A673 (cell line): ENCODE data around the gene SFT2D1. TPM values are rescaled to one million over a fixed set of nuclear protein-coding genes. Genes with fewer than 3 reads are reported as not detected.

Experiments used
- BruUV-seq: library from RNA; stranded (reverse); fragments of 400-500 nt; replicated peaks from 2 replicates; lab custom pipeline; 2021; lab: Mats Ljungman, UMichigan
- CTCF ChIA-PET: fragments of 300-600 bp; sonication (Branson Sonifier 250); formaldehyde crosslinking; loops from one replicate; lab custom pipeline; 2022; ENCODE audit warnings: antibody characterized with exemption; lab: Charles Lee
- POLR2A ChIA-PET: fragments of 300-600 bp; sonication (Branson Sonifier 250); formaldehyde crosslinking; loops from one replicate; lab custom pipeline; 2022; ENCODE audit warnings: antibody characterized with exemption; ENCODE audit not compliant: low non-redundant PET; lab: Charles Lee
- DNase-seq: peaks from one replicate; pipeline ENCODE4 v3.0.0-alpha.2; 2015; ENCODE audit warnings: low spot score
- H3K27ac ChIP-seq: fragments of 200-600 bp; sonication (generic); 2 replicates; pipeline ENCODE4 v1.5.1; 2016; ENCODE audit warnings: mixed run types, low read depth, mild to moderate bottlenecking, mixed read lengths, antibody characterized with exemption, low read length; ENCODE audit not compliant: poor library complexity, severe bottlenecking
- H3K27me3 ChIP-seq: fragments of 200-600 bp; sonication (generic); replicated peaks from 2 replicates; pipeline ENCODE4 v1.6.1; 2017; ENCODE audit warnings: mixed run types, low read depth, mild to moderate bottlenecking, mixed read lengths, antibody characterized with exemption, low read length; ENCODE audit not compliant: insufficient read depth, poor library complexity
- H3K36me3 ChIP-seq: fragments of 200-600 bp; sonication (generic); 2 replicates; pipeline ENCODE4 v1.6.1; 2016; ENCODE audit warnings: mixed run types, mild to moderate bottlenecking, mixed read lengths, antibody characterized with exemption, low read length; ENCODE audit not compliant: insufficient read depth, poor library complexity, severe bottlenecking
- H3K4me1 ChIP-seq: fragments of 200-600 bp; sonication (generic); 2 replicates; pipeline ENCODE4 v1.6.1; 2017; ENCODE audit warnings: mixed run types, mild to moderate bottlenecking, mixed read lengths, antibody characterized with exemption, low read length; ENCODE audit not compliant: insufficient read depth, poor library complexity, severe bottlenecking
- H3K4me3 ChIP-seq: fragments of 200-600 bp; sonication (generic); 2 replicates; pipeline ENCODE4 v1.5.1; 2016; ENCODE audit warnings: low read depth, mixed run types, mild to moderate bottlenecking, mixed read lengths, low read length; ENCODE audit not compliant: poor library complexity, severe bottlenecking
- H3K9me3 ChIP-seq: fragments of 200-600 bp; sonication (generic); 2 replicates; pipeline ENCODE4 v1.6.1; 2016; ENCODE audit warnings: mixed run types, low read depth, mild to moderate bottlenecking, mixed read lengths, antibody characterized with exemption, low read length; ENCODE audit not compliant: poor library complexity, severe bottlenecking
- EZH2 ChIP-seq: fragments of 200-600 bp; sonication (generic); IDR thresholded peaks from 2 replicates; pipeline ENCODE4 v1.6.1; 2017; ENCODE audit warnings: borderline replicate concordance, low read depth, mild to moderate bottlenecking, mixed read lengths, antibody characterized with exemption, low read length; ENCODE audit not compliant: poor library complexity, severe bottlenecking
- intact Hi-C: fragments of 100-400 bp; cut with micrococcal nuclease; formaldehyde crosslinking; loops from one replicate; pipeline ENCODE4 v1.10.0; 2022; ENCODE audit not compliant: unreplicated experiment
- total RNA-seq: library from RNA; stranded (reverse); gene quantifications from 2 replicates; pipeline ENCODE4 v1.2.3, GENCODE V29; 2021
- TF ChIP-seq, protein P1 (sequence below): fragments of 300-800, 200-600 bp; sonication (generic); conservative IDR thresholded peaks from 2 replicates; pipeline ENCODE4 v1.5.1; 2017; ENCODE audit warnings: low read depth, mild to moderate bottlenecking, antibody characterized with exemption, low read length, moderate library complexity, mixed read lengths

SFT2D1 gene
- total RNA-seq, 1 experiment from 2014 or later = 62.0 TPM

DNA sequence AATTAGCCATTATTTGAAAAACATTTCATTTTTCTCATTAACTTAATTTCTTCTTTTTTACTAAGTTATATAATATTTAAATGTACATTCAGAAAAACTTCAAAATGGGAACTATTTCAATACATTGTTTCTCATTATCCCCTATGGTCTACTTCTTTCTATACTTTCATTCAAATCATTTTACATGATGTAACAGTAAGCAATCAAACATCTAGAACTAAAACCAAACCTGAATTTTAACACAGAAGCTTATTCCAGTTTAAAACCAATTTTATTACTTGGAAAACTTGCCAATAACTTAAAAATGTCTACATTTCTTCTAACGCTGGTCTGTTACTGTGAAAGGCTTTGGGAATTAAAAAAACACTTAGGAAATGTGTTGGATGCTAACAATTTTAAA is 29.5 kb downstream of the SFT2D1 start:
- H3K9me3 ChIP-seq = no peaks in the 10 kb centered on the region
- intact Hi-C loops = loop anchor here (2.0 kb wide), 1 partner anchor 88 kb away; no protein-coding TSS in a partner anchor

DNA sequence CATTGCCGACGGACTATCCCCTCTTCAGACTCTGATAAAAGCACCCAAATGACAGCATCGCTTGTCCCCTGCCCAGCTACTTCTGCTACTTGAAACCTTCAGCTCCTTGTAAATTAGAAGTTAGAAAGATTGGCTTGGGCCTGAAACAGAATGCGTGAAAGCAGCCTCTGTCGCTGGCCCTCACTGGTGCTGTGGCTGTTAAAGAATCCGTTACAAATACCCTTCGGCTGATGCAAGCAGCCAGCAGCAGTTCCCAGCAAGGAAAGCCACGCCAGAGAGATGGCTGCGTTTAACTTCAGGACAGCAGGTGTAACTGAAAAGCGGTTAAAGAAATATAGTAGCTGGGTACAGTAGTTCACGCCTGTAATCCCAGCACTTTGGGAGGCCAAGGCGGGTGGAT is 31.7 kb downstream of the SFT2D1 start:
- Histone ChIP-seq H3K27me3 (peaks cover 42% of the 10 kb centered on the region), H3K4me3 (no peak overlapping the region), H3K27ac (no peak overlapping the region), H3K36me3 (no peaks in the 10 kb centered on the region), H3K4me1 (no peaks in the 10 kb centered on the region), H3K9me3 (no peaks in the 10 kb centered on the region)
- TF ChIP-seq, protein P1, sequence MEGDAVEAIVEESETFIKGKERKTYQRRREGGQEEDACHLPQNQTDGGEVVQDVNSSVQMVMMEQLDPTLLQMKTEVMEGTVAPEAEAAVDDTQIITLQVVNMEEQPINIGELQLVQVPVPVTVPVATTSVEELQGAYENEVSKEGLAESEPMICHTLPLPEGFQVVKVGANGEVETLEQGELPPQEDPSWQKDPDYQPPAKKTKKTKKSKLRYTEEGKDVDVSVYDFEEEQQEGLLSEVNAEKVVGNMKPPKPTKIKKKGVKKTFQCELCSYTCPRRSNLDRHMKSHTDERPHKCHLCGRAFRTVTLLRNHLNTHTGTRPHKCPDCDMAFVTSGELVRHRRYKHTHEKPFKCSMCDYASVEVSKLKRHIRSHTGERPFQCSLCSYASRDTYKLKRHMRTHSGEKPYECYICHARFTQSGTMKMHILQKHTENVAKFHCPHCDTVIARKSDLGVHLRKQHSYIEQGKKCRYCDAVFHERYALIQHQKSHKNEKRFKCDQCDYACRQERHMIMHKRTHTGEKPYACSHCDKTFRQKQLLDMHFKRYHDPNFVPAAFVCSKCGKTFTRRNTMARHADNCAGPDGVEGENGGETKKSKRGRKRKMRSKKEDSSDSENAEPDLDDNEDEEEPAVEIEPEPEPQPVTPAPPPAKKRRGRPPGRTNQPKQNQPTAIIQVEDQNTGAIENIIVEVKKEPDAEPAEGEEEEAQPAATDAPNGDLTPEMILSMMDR = no peak
- no peak for TF ChIP-seq EZH2
- BruUV-seq = no TSS peak
- DNase-seq = no peak
- CTCF ChIA-PET = no interaction called here
- intact Hi-C loops = no loop called here
- POLR2A ChIA-PET = no interaction called here

More for the DNA sequence above, 29.5 kb downstream of the SFT2D1 start:
- BruUV-seq = no TSS peak
- peaks cover 22% of the 10 kb centered on the region for H3K27me3 ChIP-seq
- CTCF ChIA-PET = interaction anchor here (1.1 kb wide), 1 partner anchor 88 kb away, joined by 5 read pairs; no protein-coding TSS in a partner anchor
- no peak overlapping the region for H3K27ac ChIP-seq
- TF ChIP-seq, protein P1 = no peak
- TF ChIP-seq EZH2 = no peak
- H3K36me3 ChIP-seq = no peaks in the 10 kb centered on the region
- H3K4me3 ChIP-seq = no peak overlapping the region
- no peaks in the 10 kb centered on the region for H3K4me1 ChIP-seq
- no peak for DNase-seq
- POLR2A ChIA-PET = no interaction called here

DNA sequence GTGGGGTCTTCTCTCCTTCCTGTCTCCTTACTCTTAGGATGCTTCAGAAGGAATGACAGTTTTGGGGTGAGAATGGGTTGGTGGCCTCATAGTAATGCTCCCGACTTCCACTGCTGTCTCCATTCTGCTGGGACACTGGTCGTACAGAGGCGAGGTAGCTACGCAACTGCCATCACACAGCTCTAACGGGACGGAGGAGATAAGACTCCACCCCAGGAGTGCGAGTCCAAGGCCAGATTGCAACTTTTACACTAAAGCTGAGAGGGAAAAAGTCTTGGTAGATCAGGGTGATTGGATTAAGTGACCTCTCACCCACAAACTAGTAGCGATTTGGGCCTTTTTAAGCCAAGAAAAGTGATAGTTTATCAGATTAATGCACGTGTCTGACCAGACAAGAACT is 32.4 kb downstream of the SFT2D1 start:
- Histone ChIP-seq H3K27ac (no peak overlapping the region), H3K4me3 (no peak overlapping the region), H3K27me3 (peaks cover 49% of the 10 kb centered on the region), H3K4me1 (no peaks in the 10 kb centered on the region), H3K9me3 (no peaks in the 10 kb centered on the region), H3K36me3 (no peaks in the 10 kb centered on the region)
- intact Hi-C loops = no loop called here
- DNase-seq = no peak
- TF ChIP-seq EZH2 = no peak
- TF ChIP-seq, protein P1 = no peak
- BruUV-seq = no TSS peak
- ChIA-PET POLR2A (no interaction called here), CTCF (no interaction called here)
